ENCODE data around the gene GABBR2.

- TF ChIP-seq EZH2phosphoT487 (IDR thresholded peaks at IDR 0.05; ENCODE audit: low read depth) (no peak), CTCF (IDR thresholded peaks at IDR 0.05; ENCODE audit: low read depth, low read length) (no peak)
Observed at GRCh38 chr9:98593354-98594253, 115.1 kb downstream of the GABBR2 start.

All from OCI-LY3 (cell line).